GM12892 (cell line): ENCODE results near the gene OR10A4. TPM values are rescaled to one million over a fixed set of nuclear protein-coding genes. Genes with fewer than 3 reads are reported as not detected.
A peak's percentile ranks its signal among the peaks of the same experiment; 100 is the strongest.
"Not testable (repeated sequence)": the region's sequence is repeated elsewhere in the genome, so short reads cannot be mapped to it uniquely, and the experiment has no call there.

ENCODE experiments used
- DNase-seq: peaks from one replicate; pipeline ENCODE4 v3.0.0; 2011; ENCODE audit not compliant: insufficient read length
- FAIRE-seq: peaks from 2 replicates; lab custom pipeline; 2011; peaks lifted over from hg19 to GRCh38; lab: Jason Lieb, UNC
- POLR2A ChIP-seq: IDR thresholded peaks from 2 replicates; pipeline ENCODE4 v1.6.1; 2011; ENCODE audit warnings: low read depth, low read length, control low read depth
- POLR2AphosphoS5 ChIP-seq: IDR thresholded peaks from 2 replicates; pipeline ENCODE4 v1.6.1; 2011; ENCODE audit warnings: low read depth, low read length, control low read depth
- TAF1 ChIP-seq: IDR thresholded peaks from 2 replicates; pipeline ENCODE4 v1.6.1; 2011; ENCODE audit warnings: low read depth, mild to moderate bottlenecking, control low read depth, low read length, borderline replicate concordance
- polyA plus RNA-seq: library from polyadenylated mRNA; unstranded; fragments of >200 nt; gene quantifications from one replicate; pipeline ENCODE4 v1.2.1, GENCODE V29; 2012; ENCODE audit warnings: missing spikeins, inconsistent platforms; ENCODE audit not compliant: missing spikeins

OR10A4 gene, protein sequence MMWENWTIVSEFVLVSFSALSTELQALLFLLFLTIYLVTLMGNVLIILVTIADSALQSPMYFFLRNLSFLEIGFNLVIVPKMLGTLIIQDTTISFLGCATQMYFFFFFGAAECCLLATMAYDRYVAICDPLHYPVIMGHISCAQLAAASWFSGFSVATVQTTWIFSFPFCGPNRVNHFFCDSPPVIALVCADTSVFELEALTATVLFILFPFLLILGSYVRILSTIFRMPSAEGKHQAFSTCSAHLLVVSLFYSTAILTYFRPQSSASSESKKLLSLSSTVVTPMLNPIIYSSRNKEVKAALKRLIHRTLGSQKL
- not detected for polyA plus RNA-seq

DNA sequence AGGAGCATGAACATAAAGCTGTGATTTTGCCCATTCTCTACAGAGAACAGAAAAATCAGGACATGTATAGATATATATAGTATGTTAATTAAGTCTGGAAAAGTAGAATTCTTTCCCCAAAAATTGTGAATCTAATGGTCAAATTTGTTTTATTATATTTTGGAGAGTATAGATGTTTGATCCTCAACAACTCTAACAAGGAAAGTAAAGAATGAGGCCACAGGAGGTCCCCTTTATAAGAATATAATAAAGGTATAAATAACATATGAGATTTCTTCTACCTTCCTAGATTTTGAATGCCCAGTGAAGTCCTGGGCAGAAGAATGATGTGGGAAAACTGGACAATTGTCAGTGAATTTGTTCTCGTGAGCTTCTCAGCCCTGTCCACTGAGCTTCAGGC is at the start of gene OR10A4:
OR10A4 (plus strand) TSS at position 301 of the 400 bp plus-strand sequence; CDS start at position 324, 23 bp downstream.
- TF ChIP-seq TAF1 = no peak
- DNase-seq = no peak
- FAIRE-seq = no peak

GRCh38 chr11:6828103-6828502 is 48.3 kb upstream of the OR10A4 start:
- TF ChIP-seq POLR2A = no peak
- no peak for TF ChIP-seq TAF1
- no peak for TF ChIP-seq POLR2AphosphoS5
- DNase-seq = no peak
- FAIRE-seq = peak; percentile 27

- TF ChIP-seq POLR2AphosphoS5 (no peak), POLR2A (no peak), TAF1 (no peak)
- peak; percentile 78 for FAIRE-seq
- no peak for DNase-seq
These were observed 43.1 kb upstream of the OR10A4 start for GRCh38 chr11:6833356-6833755.

DNA sequence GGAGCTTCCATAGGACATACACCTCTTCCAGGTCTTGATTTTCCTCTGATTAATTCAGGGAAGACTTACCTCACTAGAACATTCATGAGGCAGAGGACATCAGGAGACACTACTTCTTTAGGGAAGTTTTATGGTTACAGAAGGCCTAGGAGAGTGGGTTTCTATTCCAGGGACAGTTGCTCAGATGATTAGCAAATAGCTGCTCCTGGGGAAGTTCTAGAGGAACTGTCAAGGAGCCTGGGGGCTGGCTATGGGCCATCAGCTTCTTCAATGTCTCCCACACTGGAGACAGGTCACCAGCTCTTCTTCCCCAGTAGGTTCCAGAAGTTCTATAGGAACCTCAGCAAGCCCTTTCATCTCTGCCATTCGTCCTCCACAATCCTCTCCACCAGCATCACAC is 42.4 kb upstream of the OR10A4 start:
- DNase-seq = no peak
- TF ChIP-seq POLR2A (no peak), TAF1 (no peak), POLR2AphosphoS5 (no peak)
- FAIRE-seq = no peak

DNA sequence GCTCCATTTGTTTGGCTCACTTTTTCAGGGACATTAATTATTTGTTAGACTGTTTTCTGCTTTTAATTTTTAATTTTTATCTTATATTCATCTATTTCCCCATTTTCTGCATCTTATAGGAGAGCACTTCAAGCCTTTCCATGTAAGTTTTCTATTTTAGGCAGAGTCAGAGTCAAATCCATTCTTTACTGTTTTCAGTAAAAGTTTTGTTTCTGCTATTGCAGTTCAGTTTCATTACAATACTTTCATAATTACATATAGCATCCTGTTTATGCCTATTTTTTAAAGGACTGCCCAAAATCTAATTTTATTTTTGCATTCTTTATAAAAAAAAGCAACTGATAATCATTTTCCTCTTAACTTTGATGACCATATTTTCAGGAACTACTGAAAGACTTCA is 34.7 kb upstream of the OR10A4 start:
- no peak for DNase-seq

GRCh38 chr11:6843670-6844069 is 32.8 kb upstream of the OR10A4 start:
- no peak for TF ChIP-seq TAF1
- no peak for TF ChIP-seq POLR2AphosphoS5
- no peak for TF ChIP-seq POLR2A
- DNase-seq (no peak), FAIRE-seq (no peak)

More for the DNA sequence above, 34.7 kb upstream of the OR10A4 start:
- peak; percentile 82 for FAIRE-seq
- TF ChIP-seq TAF1 = no peak

GRCh38 chr11:6844356-6844755 is 32.1 kb upstream of the OR10A4 start:
- peak; percentile 71 for FAIRE-seq
- no peak for DNase-seq
- TF ChIP-seq TAF1 (no peak), POLR2AphosphoS5 (no peak), POLR2A (no peak)

- TF ChIP-seq TAF1 = no peak
- no peak for TF ChIP-seq POLR2A
- no peak for TF ChIP-seq POLR2AphosphoS5
- FAIRE-seq (no peak), DNase-seq (no peak)
These were observed 31.0 kb upstream of the OR10A4 start, which contains the start of gene OR10A5 for GRCh38 chr11:6845383-6845782. OR10A5 (plus strand) TSS chr11:6845683; CDS start chr11:6845683, 0 bp downstream.

GRCh38 chr11:6850526-6850925 is 25.9 kb upstream of the OR10A4 start:
- TF ChIP-seq POLR2AphosphoS5 (no peak), TAF1 (no peak), POLR2A (no peak)
- DNase-seq (no peak), FAIRE-seq (no peak)

- FAIRE-seq, DNase-seq: not testable (repeated sequence)
These were observed 21.6 kb upstream of the OR10A4 start for GRCh38 chr11:6854801-6855200.

DNA sequence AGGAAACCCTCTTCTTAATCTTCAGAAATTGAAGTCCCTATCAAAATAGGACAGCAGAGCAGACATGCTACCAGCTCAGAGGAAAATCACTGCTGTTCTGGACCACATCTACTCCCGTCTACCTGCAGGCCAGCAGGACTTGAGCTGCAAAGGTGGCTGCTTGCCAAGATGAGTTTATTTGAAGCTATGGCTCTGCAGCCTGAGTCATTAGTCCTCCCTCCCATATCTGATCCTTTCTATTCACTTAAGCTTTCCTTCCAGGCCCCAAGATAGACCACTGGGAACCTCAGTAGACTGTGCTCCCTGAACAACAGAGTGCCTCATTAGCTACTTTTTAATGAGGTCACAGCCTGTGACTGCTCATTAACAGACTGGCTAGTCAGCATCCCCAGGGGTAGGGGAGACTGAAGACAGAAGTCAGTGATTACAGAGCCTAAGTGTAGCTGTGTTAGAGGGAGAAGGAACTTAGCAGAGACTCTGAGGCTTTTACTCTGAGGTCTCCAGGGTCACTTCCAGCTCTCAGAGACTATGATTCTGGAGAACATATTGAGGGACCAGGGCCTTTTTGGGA is 20.4 kb upstream of the OR10A4 start:
- no peak for DNase-seq
- FAIRE-seq = peak; percentile 74
- TF ChIP-seq POLR2A (no peak), TAF1 (no peak), POLR2AphosphoS5 (no peak)

- TF ChIP-seq POLR2A = no peak
- no peak for TF ChIP-seq POLR2AphosphoS5
- no peak for TF ChIP-seq TAF1
- DNase-seq = no peak
- FAIRE-seq = no peak
These were observed 19.6 kb upstream of the OR10A4 start for GRCh38 chr11:6856871-6857270.

DNA sequence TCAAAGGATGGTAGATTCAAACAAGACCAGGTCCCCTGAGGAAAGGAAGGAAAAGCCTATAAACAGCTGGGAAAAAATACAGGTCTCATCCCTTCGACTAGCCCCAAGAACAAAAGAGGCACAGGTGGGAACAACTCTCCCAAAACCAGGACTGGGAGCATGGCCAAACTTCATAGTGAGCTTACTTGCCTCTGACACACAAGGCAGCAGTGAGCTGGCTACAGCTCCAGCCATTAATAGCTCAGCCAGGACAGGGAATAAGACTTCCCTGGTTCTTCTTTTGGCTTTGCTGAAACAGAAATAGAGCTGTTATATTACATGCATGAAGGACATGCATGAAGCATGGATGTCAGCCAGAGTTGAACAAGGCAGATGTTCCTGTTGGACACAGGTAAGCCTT is 13.5 kb upstream of the OR10A4 start, which contains the start of gene OR10A2:
OR10A2 (plus strand) TSS at position 97 of the 400 bp plus-strand sequence. CDS start 6,698 bp downstream, outside the sequence.
- no peak for DNase-seq
- FAIRE-seq = no peak

More for the DNA sequence above, 13.5 kb upstream of the OR10A4 start, which contains the start of gene OR10A2:
- TF ChIP-seq POLR2AphosphoS5 (no peak), POLR2A (no peak), TAF1 (no peak)
